Measurements from ENCODE around the gene UBQLN4.

UBQLN4 gene

DNA sequence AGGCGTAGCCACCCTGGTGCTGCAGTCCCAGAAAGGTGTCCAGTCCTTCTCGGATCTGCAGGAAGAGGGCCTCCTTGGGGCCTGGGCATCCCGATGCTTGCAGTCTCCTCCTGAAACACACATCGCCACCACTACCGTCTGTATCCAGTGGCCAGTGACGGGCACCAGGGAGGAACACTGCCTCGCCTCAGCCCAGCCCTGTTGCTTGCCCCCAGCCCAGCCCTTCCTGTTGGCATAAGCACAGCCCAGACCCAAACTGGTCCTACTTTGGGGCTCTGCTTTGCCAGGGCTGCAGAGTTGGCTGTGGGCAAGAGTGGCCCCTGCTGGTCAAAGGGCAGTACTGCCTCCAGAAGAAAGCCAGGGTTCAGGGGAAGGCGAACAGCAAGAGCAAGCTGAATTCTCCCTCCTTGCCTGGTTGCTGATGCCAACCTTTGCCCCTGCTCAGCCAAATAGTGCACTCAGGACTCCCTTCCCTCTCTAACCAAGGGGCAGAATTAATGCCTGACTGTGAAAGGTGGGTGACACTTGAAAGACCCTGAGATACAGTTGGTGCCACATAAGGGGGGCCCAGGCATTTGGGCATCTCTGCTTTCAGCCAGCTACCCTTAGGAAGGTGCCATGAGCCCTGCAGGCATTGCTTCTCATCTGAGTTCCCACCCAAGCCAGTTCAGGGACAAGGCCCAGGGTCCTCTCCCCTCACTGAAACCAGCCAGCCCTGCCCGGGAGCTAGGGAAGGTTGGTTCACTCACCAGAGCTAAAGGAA lies 64.2 kb downstream of the UBQLN4 start:
- Histone ChIP-seq H3K4me3 (peak overlapping the region; percentile 50 to 54), H3K36me3 (no peaks in the 10 kb centered on the region), H3K27ac (peak overlapping the region; percentile 68 to 79), H3K9me3 (no peaks in the 10 kb centered on the region), H3K4me1 (peaks cover 0 to 28% (median 9%) of the 10 kb centered on the region in 4 donors), H3K27me3 (no peaks in the 10 kb centered on the region)
- DNase-seq, result peak; percentile 70 to 87
- TF ChIP-seq, protein P1, sequence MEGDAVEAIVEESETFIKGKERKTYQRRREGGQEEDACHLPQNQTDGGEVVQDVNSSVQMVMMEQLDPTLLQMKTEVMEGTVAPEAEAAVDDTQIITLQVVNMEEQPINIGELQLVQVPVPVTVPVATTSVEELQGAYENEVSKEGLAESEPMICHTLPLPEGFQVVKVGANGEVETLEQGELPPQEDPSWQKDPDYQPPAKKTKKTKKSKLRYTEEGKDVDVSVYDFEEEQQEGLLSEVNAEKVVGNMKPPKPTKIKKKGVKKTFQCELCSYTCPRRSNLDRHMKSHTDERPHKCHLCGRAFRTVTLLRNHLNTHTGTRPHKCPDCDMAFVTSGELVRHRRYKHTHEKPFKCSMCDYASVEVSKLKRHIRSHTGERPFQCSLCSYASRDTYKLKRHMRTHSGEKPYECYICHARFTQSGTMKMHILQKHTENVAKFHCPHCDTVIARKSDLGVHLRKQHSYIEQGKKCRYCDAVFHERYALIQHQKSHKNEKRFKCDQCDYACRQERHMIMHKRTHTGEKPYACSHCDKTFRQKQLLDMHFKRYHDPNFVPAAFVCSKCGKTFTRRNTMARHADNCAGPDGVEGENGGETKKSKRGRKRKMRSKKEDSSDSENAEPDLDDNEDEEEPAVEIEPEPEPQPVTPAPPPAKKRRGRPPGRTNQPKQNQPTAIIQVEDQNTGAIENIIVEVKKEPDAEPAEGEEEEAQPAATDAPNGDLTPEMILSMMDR (IDR thresholded peaks at IDR 0.05), result peak; percentile 99 to 100
- intact Hi-C loops (cut with DNase I; ENCODE audit: low total_unique reads), result loop anchor here (2.0 kb wide), 1 partner anchor 53 kb away; no protein-coding TSS in a partner anchor
